Fibroblast of lung (primary cell): ENCODE measurements around the gene SPATS2L. TPM values are rescaled to one million over a fixed set of nuclear protein-coding genes. Genes with fewer than 3 reads are reported as not detected.

Experiments
- DNase-seq, 2 donors: peaks; one replicate each; pipeline versions ENCODE4 v3.0.0 to v3.0.0-alpha.2; 2010; ENCODE audit warnings: low read depth in 2 of 2
- H2AFZ ChIP-seq: 2 replicates; pipeline ENCODE4 v1.5.1; 2012; ENCODE audit warnings: low read length, control low read depth, inconsistent platforms
- H3K27ac ChIP-seq: 2 replicates; pipeline ENCODE4 v1.5.1; 2011; ENCODE audit warnings: low read length, control low read depth; ENCODE audit not compliant: insufficient read depth
- H3K27me3 ChIP-seq: 2 replicates; pipeline ENCODE4 v1.5.1; 2011; ENCODE audit warnings: mild to moderate bottlenecking, low read length; ENCODE audit not compliant: control insufficient read depth, insufficient read depth
- H3K36me3 ChIP-seq: 2 replicates; pipeline ENCODE4 v1.5.1; 2011; ENCODE audit warnings: low read length; ENCODE audit not compliant: control insufficient read depth, insufficient read depth
- H3K4me1 ChIP-seq: 2 replicates; pipeline ENCODE4 v1.5.1; 2011; ENCODE audit warnings: low read length; ENCODE audit not compliant: control insufficient read depth, insufficient read depth; ENCODE audit errors: extremely low read depth
- H3K4me2 ChIP-seq: 2 replicates; pipeline ENCODE4 v1.5.1; 2011; ENCODE audit warnings: low read length, control low read depth; ENCODE audit not compliant: insufficient read depth; ENCODE audit errors: extremely low read depth
- H3K4me3 ChIP-seq, 4 experiments: fragments of 200-600 bp in 1 of 4; sonication (generic) in 1 of 4; replicated peaks in 1 of 4; 2 replicates each; pipeline ENCODE4 v1.5.1; 2011 to 2016; ENCODE audit warnings: low read length in 4 of 4, low read depth in 3 of 4, mild to moderate bottlenecking in 3 of 4, control low read depth in 2 of 4, inconsistent platforms in 1 of 4, mixed read lengths in 1 of 4; ENCODE audit not compliant: insufficient read depth in 1 of 4; ENCODE audit errors: control extremely low read depth in 1 of 4
- H3K79me2 ChIP-seq: 2 replicates; pipeline ENCODE4 v1.5.1; 2012; ENCODE audit warnings: mild to moderate bottlenecking, low read length, inconsistent platforms; ENCODE audit not compliant: control insufficient read depth, insufficient read depth
- H3K9ac ChIP-seq: 2 replicates; pipeline ENCODE4 v1.5.1; 2011; ENCODE audit warnings: mild to moderate bottlenecking, low read length, control low read depth; ENCODE audit not compliant: insufficient read depth
- H3K9me3 ChIP-seq: 2 replicates; pipeline ENCODE4 v1.5.1; 2012; ENCODE audit warnings: low read depth, low read length; ENCODE audit not compliant: control insufficient read depth, insufficient read depth
- H4K20me1 ChIP-seq: 2 replicates; pipeline ENCODE4 v1.5.1; 2011; ENCODE audit warnings: low read length; ENCODE audit not compliant: control insufficient read depth, insufficient read depth; ENCODE audit errors: extremely low read depth
- CTCF ChIP-seq, 2 donors: IDR thresholded peaks in 1 of 2; conservative IDR thresholded peaks in 1 of 2; 1 replicate in 1 of 2; 2 replicates in 1 of 2; pipeline ENCODE4 v1.5.1; 2011 to 2012; ENCODE audit warnings: low read length in 2 of 2, control low read depth in 1 of 2, inconsistent platforms in 1 of 2, low read depth in 1 of 2, mild to moderate bottlenecking in 1 of 2
- EZH2 ChIP-seq: IDR thresholded peaks from 2 replicates; pipeline ENCODE4 v1.5.1; 2012; ENCODE audit warnings: low read length, control low read depth, mild to moderate bottlenecking; ENCODE audit errors: missing control alignments
- polyA plus RNA-seq, 2 donors: library from polyadenylated mRNA; depleted of rRNA in 1 of 2; stranded (reverse) in 1 of 2; unstranded in 1 of 2; fragments of >200 nt; gene quantifications; 2 replicates each; pipeline ENCODE4 v1.2.1, GENCODE V29; 2011 to 2012; ENCODE audit warnings: missing spikeins in 1 of 2
- total RNA-seq: library from RNA; depleted of rRNA; stranded (reverse); fragments of >200 nt; gene quantifications from 2 replicates; pipeline ENCODE4 v1.2.1, GENCODE V29; 2014

Gene SPATS2L
- total and polyA plus RNA-seq, 2 donors (not counting 1 experiment from before 2014, with no cell fraction given): 73.8 to 291 TPM

- H4K20me1 ChIP-seq: no peaks in the 10 kb centered on the region
- no peak overlapping the region for H3K4me3 ChIP-seq
- H3K4me1 ChIP-seq: no peaks in the 10 kb centered on the region
- H3K27me3 ChIP-seq: no peaks in the 10 kb centered on the region
- H3K4me2 ChIP-seq: no peak overlapping the region
- H2AFZ ChIP-seq: no peak overlapping the region
- TF ChIP-seq EZH2: no peak
- TF ChIP-seq CTCF (conservative IDR thresholded peaks at IDR 0.05 in 1 of 2, IDR thresholded peaks at IDR 0.05 in 1 of 2; ENCODE audit: low read depth in 1 of 2, low read length in 2 of 2): no peak
- no peak overlapping the region for H3K9ac ChIP-seq
- H3K79me2 ChIP-seq: no peaks in the 10 kb centered on the region
- no peaks in the 10 kb centered on the region for H3K36me3 ChIP-seq
- H3K27ac ChIP-seq: no peak overlapping the region
- DNase-seq: no peak
- no peaks in the 10 kb centered on the region for H3K9me3 ChIP-seq
These were observed 47.5 kb upstream of the SPATS2L start for GRCh38 chr2:200258881-200259576.

GRCh38 chr2:200259577-200259957 is 46.9 kb upstream of the SPATS2L start:
- no peak overlapping the region for H3K27ac ChIP-seq
- H3K4me2 ChIP-seq: no peak overlapping the region
- DNase-seq: no peak
- H4K20me1 ChIP-seq: no peaks in the 10 kb centered on the region
- no peaks in the 10 kb centered on the region for H3K9me3 ChIP-seq
- no peak overlapping the region for H3K4me3 ChIP-seq
- H3K9ac ChIP-seq: no peak overlapping the region
- no peaks in the 10 kb centered on the region for H3K27me3 ChIP-seq
- no peak for TF ChIP-seq EZH2
- no peak for TF ChIP-seq CTCF (conservative IDR thresholded peaks at IDR 0.05 in 1 of 2, IDR thresholded peaks at IDR 0.05 in 1 of 2; ENCODE audit: low read depth in 1 of 2, low read length in 2 of 2)
- H2AFZ ChIP-seq: no peak overlapping the region
- no peaks in the 10 kb centered on the region for H3K4me1 ChIP-seq
- no peaks in the 10 kb centered on the region for H3K79me2 ChIP-seq
- no peaks in the 10 kb centered on the region for H3K36me3 ChIP-seq

GRCh38 chr2:200262047-200262446 is 44.4 kb upstream of the SPATS2L start:
- TF ChIP-seq CTCF (conservative IDR thresholded peaks at IDR 0.05 in 1 of 2, IDR thresholded peaks at IDR 0.05 in 1 of 2; ENCODE audit: low read depth in 1 of 2, low read length in 2 of 2) (no peak), EZH2 (no peak)
- H3K9me3 ChIP-seq: no peaks in the 10 kb centered on the region
- H4K20me1 ChIP-seq: no peaks in the 10 kb centered on the region
- no peak for DNase-seq
- no peak overlapping the region for H3K27ac ChIP-seq
- no peaks in the 10 kb centered on the region for H3K36me3 ChIP-seq
- no peaks in the 10 kb centered on the region for H3K79me2 ChIP-seq
- H3K9ac ChIP-seq: no peak overlapping the region
- no peak overlapping the region for H3K4me2 ChIP-seq
- H3K4me1 ChIP-seq: no peaks in the 10 kb centered on the region
- no peak overlapping the region for H2AFZ ChIP-seq
- no peaks in the 10 kb centered on the region for H3K27me3 ChIP-seq
- no peak overlapping the region for H3K4me3 ChIP-seq
